Heart right ventricle (tissue), 16 donors: Measurements from ENCODE around the gene CDHR5. TPM values are rescaled to one million over a fixed set of nuclear protein-coding genes. Genes with fewer than 3 reads are reported as not detected.

ENCODE experiments used
- ATAC-seq, 8 donors: fragments of 200-7000 bp; cut with Tn5 transposase; one replicate each; pipeline ENCODE4 v1.9.1; 2020; ENCODE audit warnings: mild to moderate bottlenecking in 8 of 8, moderate library complexity in 8 of 8, moderate number of reproducible peaks in 1 of 8
- DNase-seq, 2 donors: peaks; one replicate each; pipeline ENCODE4 v3.0.0-alpha.2; 2020
- H3K27ac ChIP-seq, 10 donors: fragments of 200-600 bp; sonication (generic) in 2 of 10; one replicate each; pipeline versions ENCODE4 v1.5.0 to v1.8.0; 2020 to 2022; ENCODE audit warnings: mild to moderate bottlenecking in 3 of 10
- H3K27me3 ChIP-seq, 7 donors: fragments of 200-600 bp; one replicate each; pipeline ENCODE4 v1.8.0; 2021 to 2022; ENCODE audit warnings: mild to moderate bottlenecking in 2 of 7
- H3K36me3 ChIP-seq, 9 donors: fragments of 200-600 bp; sonication (generic) in 1 of 9; one replicate each; pipeline versions ENCODE4 v1.5.0 to v1.8.0; 2020 to 2022; ENCODE audit warnings: mild to moderate bottlenecking in 2 of 9
- H3K4me1 ChIP-seq, 9 donors: fragments of 200-600 bp; sonication (generic) in 1 of 9; one replicate each; pipeline versions ENCODE4 v1.5.0 to v1.8.0; 2020 to 2022; ENCODE audit warnings: mild to moderate bottlenecking in 4 of 9
- H3K4me3 ChIP-seq, 10 donors: fragments of 200-600 bp; sonication (generic) in 2 of 10; one replicate each; pipeline versions ENCODE4 v1.5.0 to v1.8.0; 2020 to 2022; ENCODE audit warnings: mild to moderate bottlenecking in 7 of 10, moderate library complexity in 2 of 10
- H3K9me3 ChIP-seq, 11 donors: fragments of 200-600 bp in 10 of 11; sonication (generic) in 2 of 11; one replicate each; pipeline versions ENCODE4 v1.5.0 to v1.8.0; 2013 to 2022; ENCODE audit warnings: mild to moderate bottlenecking in 2 of 11, control low read depth in 1 of 11, moderate library complexity in 1 of 11
- WGBS, 2 donors: extraction: QIAGEN DNeasy Blood & Tissue Kit; methylation state at CpG; one replicate each; pipeline ENCODE4 v1.1.7; 2013; ENCODE audit warnings: inconsistent platforms in 1 of 2; 5-methylcytosine and 5-hydroxymethylcytosine counted together
- intact Hi-C, 10 donors: fragments of 100-400 bp; cut with DNase I; formaldehyde crosslinking; loops; one replicate each; pipeline versions ENCODE4 v1.11.1 to v1.14.2; 2022
- polyA plus RNA-seq, 2 donors: library from polyadenylated mRNA; stranded (reverse); fragments of 200-250 nt; gene quantifications; one replicate each; pipeline ENCODE4 v1.2.3, GENCODE V29; 2013
- total RNA-seq, 10 donors: library from RNA; stranded (reverse); fragmentation: NEBNext Ultra II Directional in 3 of 10; extraction: Animal tissue kit (Norgen Biotek cat#: 25700) in 3 of 10; gene quantifications; one replicate each; pipeline versions ENCODE4 v1.2.1 to v1.2.4, GENCODE V29; 2021 to 2023
- TF ChIP-seq, protein P1 (sequence below), 9 donors: fragments of 200-600 bp; sonication (generic) in 2 of 9; IDR thresholded peaks; one replicate each; pipeline versions ENCODE4 v1.5.0 to v1.8.0; 2021 to 2022; ENCODE audit warnings: antibody characterized with exemption in 9 of 9, mild to moderate bottlenecking in 5 of 9, moderate library complexity in 1 of 9
- donor health status: Arrhythmogenic right ventricular cardiomyopathy.
- donor health status: ischemic (EF 13 %, LVEDD 7.1; RV severe dilation, severe dysfunction).
- donor health status: healthy with polysubstance abuse.
- donor health status: DM: no; HTN: yes; CAD: no.
- donor health status: DM: no; HTN: no; CAD: no.
- donor health status: ischemic (EF 25% LVEDD 6.9; RV normal size, moderate dysfunction).
- donor health status: ischemic (EF 25% LVEDD 5.7; RV mildly dilated, moderate dysfunction).
- donor health status: healthy.
- donor health status: DM: yes; HTN: yes; CAD: no.
- donor health status: Ischemic cardiomyopathy.
- donor health status: ischemic (EF 35%, LVEDD 5.7; RV mildly dilated, moderate dysfunction).
- donor health status: nonischemic (EF 11% LVEDD 7.7; RV severe dilation, severe dysfunction).
- donor health status: DM: yes; HTN: yes; CAD: no.
- donor health status: PGD.
- donor health status: ischemic (EF 29% LVEDD 5.4; RV normal size, mild dysfunction).
- donor health status: nonischemic (EF 23%, LVEDD 6.1; RV moderate dilation, normal function).

CDHR5 gene
- total and polyA plus RNA-seq, 12 donors = not detected

DNA sequence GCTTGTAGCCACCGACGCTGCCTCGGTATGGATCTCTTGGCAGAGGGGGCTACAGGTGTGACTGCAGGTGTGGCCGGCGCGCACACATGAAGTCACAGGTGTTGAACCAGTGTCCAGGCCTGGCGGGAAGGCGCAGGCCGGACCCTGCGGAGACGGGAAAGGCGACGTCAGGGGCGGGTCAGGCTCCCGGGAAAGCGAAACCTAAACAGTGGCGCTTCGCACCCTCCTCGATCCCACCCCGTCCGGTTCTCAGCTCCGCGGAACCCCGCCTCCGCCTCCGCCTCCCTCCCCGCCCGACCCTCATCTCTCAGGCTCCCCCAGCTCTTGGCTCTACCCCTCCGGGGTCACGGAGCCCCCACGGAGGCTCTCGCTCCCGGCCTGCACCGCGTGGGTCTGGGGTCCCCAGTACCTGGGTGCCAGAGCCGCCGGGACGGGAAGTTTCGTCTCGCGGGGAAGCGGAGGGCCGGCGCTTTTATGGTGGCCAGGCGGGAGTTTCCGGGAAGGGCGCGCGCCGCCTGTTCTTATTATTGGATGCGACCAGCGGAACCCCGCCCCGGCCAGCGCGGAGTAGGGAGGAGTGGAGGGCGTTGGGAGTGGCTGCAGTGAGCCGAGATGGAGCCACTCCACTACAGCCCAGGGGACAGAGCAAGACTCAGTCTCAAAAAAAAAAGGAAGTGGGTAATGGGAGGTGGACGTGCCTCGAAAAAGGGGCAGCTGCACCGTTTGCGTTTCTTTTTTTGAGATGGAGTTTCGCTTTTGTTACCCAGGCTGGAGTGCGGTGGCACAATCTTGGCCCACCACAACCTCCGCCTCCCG, 9.0 kb downstream of the CDHR5 start, which contains the start of gene IRF7:
IRF7 (minus strand) TSS at position 447 of the 816 bp plus-strand sequence. CDS start 586 bp downstream, outside the sequence.
- TF ChIP-seq, protein P1, sequence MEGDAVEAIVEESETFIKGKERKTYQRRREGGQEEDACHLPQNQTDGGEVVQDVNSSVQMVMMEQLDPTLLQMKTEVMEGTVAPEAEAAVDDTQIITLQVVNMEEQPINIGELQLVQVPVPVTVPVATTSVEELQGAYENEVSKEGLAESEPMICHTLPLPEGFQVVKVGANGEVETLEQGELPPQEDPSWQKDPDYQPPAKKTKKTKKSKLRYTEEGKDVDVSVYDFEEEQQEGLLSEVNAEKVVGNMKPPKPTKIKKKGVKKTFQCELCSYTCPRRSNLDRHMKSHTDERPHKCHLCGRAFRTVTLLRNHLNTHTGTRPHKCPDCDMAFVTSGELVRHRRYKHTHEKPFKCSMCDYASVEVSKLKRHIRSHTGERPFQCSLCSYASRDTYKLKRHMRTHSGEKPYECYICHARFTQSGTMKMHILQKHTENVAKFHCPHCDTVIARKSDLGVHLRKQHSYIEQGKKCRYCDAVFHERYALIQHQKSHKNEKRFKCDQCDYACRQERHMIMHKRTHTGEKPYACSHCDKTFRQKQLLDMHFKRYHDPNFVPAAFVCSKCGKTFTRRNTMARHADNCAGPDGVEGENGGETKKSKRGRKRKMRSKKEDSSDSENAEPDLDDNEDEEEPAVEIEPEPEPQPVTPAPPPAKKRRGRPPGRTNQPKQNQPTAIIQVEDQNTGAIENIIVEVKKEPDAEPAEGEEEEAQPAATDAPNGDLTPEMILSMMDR (IDR thresholded peaks at IDR 0.05) = no peak
- DNase-seq = peak; percentile 96
- 6 to 7% methylated on average over 63 to 66 of the region's 66 CpGs for WGBS, 2 donors
- H3K4me3 ChIP-seq = peak within 1 kb of the TSS; percentile 33 to 86 (median 73)
- intact Hi-C loops = loop anchor here in 2 of 10 donors (2.0 to 5.0 kb wide), 2 partner anchors 38 to 39 kb away; partner anchors contain the start of gene PHRF1 (in 2 of the 2)
- H3K27me3 ChIP-seq = no peaks in the 10 kb centered on the region
- no peaks in the 10 kb centered on the region for H3K9me3 ChIP-seq
- H3K36me3 ChIP-seq = peaks cover 0 to 46% (median 27%) of the 10 kb centered on the region in 9 donors
- peaks cover 13 to 40% (median 24%) of the 10 kb centered on the region in 9 donors for H3K4me1 ChIP-seq
- peak within 1 kb of the TSS; percentile 74 to 99 (median 96) for H3K27ac ChIP-seq
- ATAC-seq = peak; percentile 86 to 96 (median 93)

DNA sequence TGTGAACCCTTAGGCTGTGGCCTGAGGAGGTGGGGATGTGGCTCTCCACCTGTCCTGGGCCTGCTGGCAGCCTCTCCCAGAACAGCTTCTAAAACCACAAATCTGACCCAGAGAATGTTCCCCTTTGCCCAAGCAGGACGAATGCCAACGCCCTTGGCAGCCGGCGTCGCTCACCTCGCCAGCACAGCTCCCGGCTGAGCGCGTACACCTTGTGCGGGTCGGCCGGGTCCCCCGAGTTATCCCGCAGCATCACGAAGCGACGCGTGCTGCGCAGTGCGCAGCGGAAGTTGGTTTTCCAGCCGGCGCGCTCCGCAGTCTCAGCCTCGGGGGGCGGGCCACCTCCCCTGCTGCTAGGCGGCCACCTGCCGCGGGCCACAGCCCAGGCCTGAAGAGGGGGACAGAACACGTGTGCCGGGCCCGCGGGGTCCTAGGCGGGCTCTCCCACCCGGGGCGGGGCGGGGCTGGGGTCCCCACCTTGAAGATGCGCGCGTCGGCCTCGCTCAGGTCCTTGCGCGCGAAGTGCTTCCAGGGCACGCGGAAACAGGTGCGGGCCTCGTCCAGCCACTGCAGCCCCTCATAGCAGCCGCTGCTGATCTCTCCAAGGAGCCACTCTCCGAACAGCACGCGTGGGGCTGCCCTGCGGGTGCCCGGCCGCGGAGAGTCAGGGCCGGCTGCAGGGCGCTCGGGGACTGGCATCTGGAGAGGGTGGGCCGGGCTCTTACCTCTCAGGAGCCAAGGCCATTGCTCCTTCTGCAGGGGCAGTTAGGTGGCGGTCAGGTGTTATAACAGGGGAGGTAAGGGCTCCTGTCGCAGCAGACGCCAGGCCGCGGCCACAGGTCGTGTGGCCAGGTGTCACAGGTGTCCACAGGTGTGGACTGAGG, 9.9 kb downstream of the CDHR5 start:
- 51 to 60% methylated on average over 64 to 68 of the region's 68 CpGs for WGBS, 2 donors
- DNase-seq = peak in 1 of 2 donors; percentile 59
- Histone ChIP-seq H3K27ac (peak overlapping the region; percentile 74 to 99 (median 96)), H3K36me3 (peaks cover 0 to 54% (median 35%) of the 10 kb centered on the region in 9 donors), H3K27me3 (no peaks in the 10 kb centered on the region), H3K9me3 (no peaks in the 10 kb centered on the region), H3K4me3 (peak overlapping the region; percentile 33 to 86 (median 73)), H3K4me1 (peaks cover 13 to 40% (median 24%) of the 10 kb centered on the region in 9 donors)
- peak in 4 of 8 donors; percentile 1 to 24 (median 2) for ATAC-seq
- intact Hi-C loops = loop anchor here in 3 of 10 donors (2.0 to 5.0 kb wide), 2 partner anchors 38 kb away; partner anchors contain the start of gene PHRF1 (in 3 of the 3)
- TF ChIP-seq, protein P1 (IDR thresholded peaks at IDR 0.05) = no peak

DNA sequence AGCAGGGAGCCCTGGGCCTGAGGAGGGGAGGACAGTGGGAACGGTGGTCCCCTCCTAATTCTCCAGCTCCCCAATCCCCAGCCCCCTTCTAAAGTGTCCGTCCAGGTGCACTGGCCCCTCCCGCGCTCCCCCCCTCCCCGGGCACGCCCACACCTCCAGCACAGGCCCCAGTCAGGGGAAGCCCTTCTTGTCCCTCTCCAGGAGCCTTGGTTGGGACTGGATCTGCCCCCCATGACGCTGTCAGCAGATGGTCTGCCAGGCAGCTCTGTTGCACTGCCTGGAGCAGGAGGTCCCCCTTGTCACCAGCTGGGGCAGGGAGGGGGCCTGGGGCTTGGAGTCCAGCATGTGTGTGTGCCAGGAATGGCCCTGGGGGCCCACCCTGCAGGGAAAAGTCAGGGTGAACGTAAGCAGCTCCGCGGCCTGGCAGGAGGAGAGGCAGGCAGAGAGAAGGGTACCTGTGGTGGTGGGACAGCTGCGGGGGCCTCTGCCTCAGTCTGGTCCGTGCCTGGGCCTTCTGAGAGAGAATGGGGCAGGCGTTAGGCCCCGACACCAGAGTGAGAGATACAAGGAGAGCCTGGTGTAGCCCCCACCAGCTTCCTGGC, 10.6 kb downstream of the CDHR5 start:
- H3K9me3 ChIP-seq = no peaks in the 10 kb centered on the region
- ATAC-seq (no peak), DNase-seq (no peak)
- intact Hi-C loops = loop anchor here in 2 of 10 donors (2.0 to 5.0 kb wide), 2 partner anchors 37 kb away; partner anchors contain the start of gene PHRF1 (in 2 of the 2)
- peak overlapping the region in 9 of 10 donors; percentile 57 to 86 (median 77) for H3K4me3 ChIP-seq
- peak overlapping the region in 9 of 10 donors; percentile 74 to 99 (median 97) for H3K27ac ChIP-seq
- TF ChIP-seq, protein P1 (IDR thresholded peaks at IDR 0.05) = no peak
- 75 to 76% methylated on average over 12 to 14 of the region's 14 CpGs for WGBS, 2 donors
- peaks cover 0 to 61% (median 38%) of the 10 kb centered on the region in 9 donors for H3K36me3 ChIP-seq
- H3K4me1 ChIP-seq = peaks cover 13 to 40% (median 25%) of the 10 kb centered on the region in 9 donors
- no peaks in the 10 kb centered on the region for H3K27me3 ChIP-seq
